Measurements from ENCODE around the gene ZDHHC11B.
"Not testable (repeated sequence)": the region's sequence is repeated elsewhere in the genome, so short reads cannot be mapped to it uniquely, and the experiment has no call there.

The ZDHHC11B gene

GRCh38 chr5:683551-684481 is 100.7 kb downstream of the ZDHHC11B start:
- DNase-seq: no peak

- not testable (repeated sequence) for DNase-seq
Observed at GRCh38 chr5:682651-683358, 101.7 kb downstream of the ZDHHC11B start.

GRCh38 chr5:682216-682615 is 102.3 kb downstream of the ZDHHC11B start:
- DNase-seq: not testable (repeated sequence)

- DNase-seq: not testable (repeated sequence)
Observed at GRCh38 chr5:681317-682191, 103.0 kb downstream of the ZDHHC11B start.

GRCh38 chr5:680836-681235 is 103.7 kb downstream of the ZDHHC11B start:
- not testable (repeated sequence) for DNase-seq

GRCh38 chr5:680118-680795 is 104.3 kb downstream of the ZDHHC11B start:
- DNase-seq: not testable (repeated sequence)

GRCh38 chr5:679166-679895 is 105.2 kb downstream of the ZDHHC11B start:
- not testable (repeated sequence) for DNase-seq

GRCh38 chr5:678521-678920 is 106.0 kb downstream of the ZDHHC11B start:
- DNase-seq: not testable (repeated sequence)

GRCh38 chr5:677131-678101 is 107.1 kb downstream of the ZDHHC11B start:
- DNase-seq: no peak

- no peak for DNase-seq
Observed at GRCh38 chr5:676699-677076, 107.8 kb downstream of the ZDHHC11B start.

- DNase-seq: no peak
Observed at GRCh38 chr5:675871-676698, 108.4 kb downstream of the ZDHHC11B start.

GRCh38 chr5:675111-675870 is 109.2 kb downstream of the ZDHHC11B start:
- no peak for DNase-seq

- DNase-seq: no peak
Observed at GRCh38 chr5:674630-675011, 109.9 kb downstream of the ZDHHC11B start.

- DNase-seq: no peak
Observed at GRCh38 chr5:673831-674629, 110.5 kb downstream of the ZDHHC11B start.

- no peak for DNase-seq
Observed at GRCh38 chr5:673161-673830, 111.2 kb downstream of the ZDHHC11B start.

- DNase-seq: peak; percentile 71
Observed at GRCh38 chr5:672329-673160, 112.0 kb downstream of the ZDHHC11B start.

All from stimulated activated naive CD4-positive, alpha-beta T cell treated with Interleukin-2 at 50 U/mL for 16 hours (primary cell).